Liver (tissue), 3 donors: Measurements from ENCODE around the gene ZGRF1.

Source experiments
- ATF3 ChIP-seq: IDR thresholded peaks from 2 replicates; pipeline ENCODE4 v1.6.1; 2016; ENCODE audit warnings: antibody characterized with exemption
- CTCF ChIP-seq: fragments of 150-350 bp; IDR thresholded peaks from 2 replicates; pipeline ENCODE4 v1.5.1; 2017; ENCODE audit warnings: improper control_type of control experiment, low read depth, low read length; ENCODE audit not compliant: missing input control
- EGR1 ChIP-seq, 2 donors: IDR thresholded peaks; 2 replicates each; pipeline ENCODE4 v1.6.1; 2016 to 2018; ENCODE audit warnings: antibody characterized with exemption in 2 of 2, low read depth in 2 of 2
- GABPA ChIP-seq, 2 donors: IDR thresholded peaks in 1 of 2; conservative IDR thresholded peaks in 1 of 2; 2 replicates each; pipeline ENCODE4 v1.6.1; 2016; ENCODE audit warnings: antibody characterized with exemption in 2 of 2, mild to moderate bottlenecking in 1 of 2, moderate library complexity in 1 of 2
- HNF4G ChIP-seq: IDR thresholded peaks from 2 replicates; pipeline ENCODE4 v1.6.1; 2016; ENCODE audit warnings: antibody characterized with exemption
- MAX ChIP-seq: IDR thresholded peaks from 2 replicates; pipeline ENCODE4 v1.6.1; 2016; ENCODE audit warnings: antibody characterized with exemption
- RAD21 ChIP-seq, 2 donors: IDR thresholded peaks; 2 replicates each; pipeline ENCODE4 v1.6.1; 2016; ENCODE audit warnings: antibody characterized with exemption in 2 of 2, mild to moderate bottlenecking in 2 of 2
- REST ChIP-seq: IDR thresholded peaks from 2 replicates; pipeline ENCODE4 v1.6.1; 2016; ENCODE audit warnings: antibody characterized with exemption, mild to moderate bottlenecking
- SP1 ChIP-seq: IDR thresholded peaks from 2 replicates; pipeline ENCODE4 v1.6.1; 2018; ENCODE audit warnings: antibody characterized with exemption, mild to moderate bottlenecking
- TAF1 ChIP-seq: conservative IDR thresholded peaks from 2 replicates; pipeline ENCODE4 v1.6.1; 2016; ENCODE audit warnings: antibody characterized with exemption, mild to moderate bottlenecking
- ZBTB33 ChIP-seq: IDR thresholded peaks from 2 replicates; pipeline ENCODE4 v1.6.1; 2016; ENCODE audit warnings: antibody characterized with exemption
- donor health status: healthy.
- donor health status: healthy.

- no peak for TF ChIP-seq CTCF
- no peak for TF ChIP-seq RAD21 (IDR thresholded peaks at IDR 0.05)
- no peak for TF ChIP-seq SP1
- TF ChIP-seq GABPA (IDR thresholded peaks at IDR 0.05 in 1 of 2, conservative IDR thresholded peaks at IDR 0.05 in 1 of 2) = no peak
- TF ChIP-seq EGR1 (IDR thresholded peaks at IDR 0.05; ENCODE audit: low read depth in 2 of 2) = no peak
- TF ChIP-seq HNF4G = no peak
- no peak for TF ChIP-seq TAF1
- no peak for TF ChIP-seq ATF3
- no peak for TF ChIP-seq MAX
- TF ChIP-seq ZBTB33 = no peak
- TF ChIP-seq REST = no peak
Measured at GRCh38 chr4:112521123-112522023, 115.3 kb downstream of the ZGRF1 start.
